GM21360 (cell line): ENCODE data around the gene CMTM7.
A peak's percentile ranks its signal among the peaks of the same experiment; 100 is the strongest.
"Not testable (repeated sequence)": the region's sequence is repeated elsewhere in the genome, so short reads cannot be mapped to it uniquely, and the experiment has no call there.

Experiments
- ATAC-seq: cut with Tn5 transposase; IDR thresholded peaks from one replicate; pipeline ENCODE4 v1.9.1; 2021; ENCODE audit warnings: mild to moderate bottlenecking, moderate library complexity; ENCODE audit not compliant: unreplicated experiment

The CMTM7 gene

DNA sequence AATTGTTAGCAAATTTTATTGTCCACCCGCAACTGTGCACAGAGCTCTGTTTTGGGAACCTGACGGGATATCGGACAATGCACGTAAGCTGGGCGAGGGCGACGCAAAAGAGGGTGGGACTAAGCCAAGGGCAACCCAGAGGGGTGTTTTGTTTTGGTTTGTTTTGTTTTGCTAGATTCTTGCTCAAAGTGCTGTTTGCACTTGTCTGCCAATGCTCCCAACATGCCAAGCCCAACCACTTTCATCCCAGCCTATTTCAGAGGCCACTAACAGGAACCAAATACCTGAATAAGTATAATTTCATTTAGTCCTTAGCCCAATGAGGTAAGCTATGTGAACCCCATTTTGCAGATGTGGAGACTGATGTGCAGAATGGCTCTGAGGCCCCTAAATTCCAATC, 9.7 kb upstream of the CMTM7 start:
- no peak for ATAC-seq

DNA sequence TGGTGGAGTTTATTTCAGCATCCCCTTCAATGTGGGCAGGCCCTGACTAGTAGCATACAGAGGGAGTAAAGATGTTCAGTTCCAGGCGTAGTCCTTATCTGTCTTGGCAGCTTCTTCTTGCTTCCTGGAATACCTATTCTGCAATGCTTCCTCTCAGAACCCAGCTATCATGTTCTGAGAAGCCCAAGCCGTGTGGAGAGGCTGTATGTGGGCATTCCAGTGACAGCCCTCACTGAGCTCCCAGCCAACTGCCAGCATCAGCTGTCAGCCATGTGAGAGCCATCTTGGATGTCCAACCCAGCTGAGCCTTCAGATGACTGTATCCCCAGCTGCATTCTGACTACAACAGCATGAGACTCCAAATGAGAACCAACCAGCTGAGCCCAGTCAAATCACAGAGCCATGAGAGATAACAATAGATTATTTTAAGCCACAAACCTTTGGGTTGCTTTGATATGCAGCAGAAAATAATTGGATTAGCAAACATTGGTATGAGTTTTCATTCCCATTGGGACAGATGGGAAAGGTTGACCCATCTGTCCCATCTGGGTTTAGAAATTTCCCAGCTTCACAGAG, 8.4 kb upstream of the CMTM7 start:
- ATAC-seq: no peak

DNA sequence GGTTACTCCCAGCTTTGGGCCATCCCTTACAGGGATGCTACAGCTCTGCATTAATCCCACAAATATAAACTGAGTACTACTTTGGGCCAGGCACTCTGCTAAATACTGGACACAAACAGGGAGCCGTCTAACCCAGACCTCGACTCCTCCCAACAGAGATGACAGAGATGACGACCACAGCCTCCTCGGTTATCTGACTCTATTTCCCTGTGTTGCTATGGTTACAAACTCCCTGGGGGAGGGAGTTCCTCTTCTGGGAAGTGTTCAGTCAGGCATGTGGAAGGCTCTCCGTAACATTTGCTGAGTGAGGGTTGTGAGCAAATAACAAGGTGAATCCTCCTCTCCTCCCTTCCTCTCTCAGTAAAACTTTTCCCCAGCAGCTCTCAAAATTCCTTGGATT, 6.7 kb upstream of the CMTM7 start:
- ATAC-seq: no peak

DNA sequence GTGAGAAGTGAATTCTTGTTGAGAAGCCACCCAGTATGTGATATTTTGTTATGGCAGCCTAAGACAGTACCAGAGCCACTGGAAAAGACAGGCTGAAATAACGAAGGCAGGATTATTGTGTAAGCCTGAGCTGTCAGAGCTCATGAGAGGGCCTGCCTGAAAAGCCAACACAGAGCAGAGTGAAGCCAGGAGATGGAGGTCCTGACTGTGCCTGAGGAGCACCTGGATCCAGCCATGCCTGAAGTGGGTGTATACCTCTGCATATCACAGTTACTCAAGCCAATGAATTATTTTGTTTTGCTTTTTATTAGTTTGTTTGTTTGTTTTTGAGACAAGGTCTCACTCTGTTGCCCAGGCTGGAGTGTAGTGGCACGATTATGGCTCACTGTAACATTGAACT, 4.1 kb upstream of the CMTM7 start:
- ATAC-seq: no peak

DNA sequence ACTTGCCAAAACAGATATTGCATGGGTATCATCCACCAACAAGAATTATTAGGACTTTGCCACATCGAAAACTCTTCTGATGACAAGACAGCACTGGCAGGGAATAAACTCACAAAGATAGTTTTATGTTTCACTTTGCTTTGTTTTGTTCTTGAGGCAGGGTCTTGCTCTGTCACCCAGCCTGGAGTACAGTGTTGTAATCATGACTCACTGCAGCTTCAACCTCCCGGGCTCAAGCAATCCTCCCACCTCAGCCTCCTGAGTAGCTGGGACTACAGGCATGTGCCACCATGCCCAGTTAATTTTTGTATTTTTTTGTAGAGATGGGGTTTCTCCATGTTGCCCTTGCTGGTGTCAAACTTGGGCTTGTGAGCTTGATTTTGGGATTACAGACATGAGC, 2.1 kb upstream of the CMTM7 start:
- not testable (repeated sequence) for ATAC-seq

DNA sequence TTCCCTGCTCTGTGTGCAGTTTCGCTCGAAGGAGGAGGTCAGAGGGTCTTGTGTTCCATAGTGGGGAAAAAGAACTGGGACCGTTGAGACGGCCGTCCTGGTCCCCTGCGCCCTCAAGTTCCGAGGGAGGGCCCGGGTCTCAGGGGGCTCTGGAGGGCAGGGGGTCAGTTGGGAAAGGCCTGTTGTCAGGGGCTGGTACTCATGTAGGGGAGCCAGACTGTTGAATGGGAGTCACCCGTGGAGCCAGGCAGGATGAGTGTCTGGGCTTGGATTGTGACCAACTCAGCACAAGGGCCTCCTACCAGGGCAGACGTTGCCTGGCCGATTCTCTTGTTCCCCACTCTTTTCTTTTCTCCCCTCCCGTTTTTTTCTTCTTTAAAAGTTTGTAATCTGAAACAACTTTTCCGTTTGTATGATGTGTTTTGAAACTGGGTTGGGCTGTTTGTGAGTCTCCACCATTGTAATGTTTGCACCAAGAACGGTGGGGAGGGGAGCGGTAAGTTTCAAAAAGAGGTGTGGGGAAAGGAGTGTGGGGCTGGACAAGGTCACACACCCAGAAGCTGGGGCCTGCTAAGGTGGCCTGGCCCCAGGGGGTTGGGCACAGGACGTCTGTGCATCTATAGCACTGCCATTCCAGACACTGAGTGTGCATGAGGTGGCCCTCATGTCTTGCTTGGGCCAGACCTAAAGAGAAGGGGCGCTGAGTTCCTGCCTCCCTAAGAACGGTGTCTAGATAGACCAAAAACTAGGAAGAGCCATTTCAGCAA, 1.1 kb downstream of the CMTM7 start:
- ATAC-seq: no peak

DNA sequence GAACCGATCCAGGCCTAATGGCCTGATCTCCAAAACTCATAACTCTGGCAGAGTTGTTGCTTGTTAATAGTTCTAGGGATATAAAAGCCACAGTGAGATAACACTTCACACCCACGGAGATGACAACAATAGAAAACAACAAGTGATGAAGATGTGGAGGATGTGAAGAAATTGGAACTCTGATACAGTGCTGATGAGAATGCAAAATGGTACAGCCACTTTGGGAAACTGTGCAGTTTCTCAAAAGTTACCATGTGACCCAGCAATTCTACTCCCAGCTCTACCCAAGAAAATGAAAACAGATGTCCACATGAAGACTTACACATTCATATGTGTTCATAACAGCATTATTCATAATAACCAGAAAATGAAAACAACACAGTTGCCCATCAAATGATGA, 3.8 kb downstream of the CMTM7 start:
- no peak for ATAC-seq

DNA sequence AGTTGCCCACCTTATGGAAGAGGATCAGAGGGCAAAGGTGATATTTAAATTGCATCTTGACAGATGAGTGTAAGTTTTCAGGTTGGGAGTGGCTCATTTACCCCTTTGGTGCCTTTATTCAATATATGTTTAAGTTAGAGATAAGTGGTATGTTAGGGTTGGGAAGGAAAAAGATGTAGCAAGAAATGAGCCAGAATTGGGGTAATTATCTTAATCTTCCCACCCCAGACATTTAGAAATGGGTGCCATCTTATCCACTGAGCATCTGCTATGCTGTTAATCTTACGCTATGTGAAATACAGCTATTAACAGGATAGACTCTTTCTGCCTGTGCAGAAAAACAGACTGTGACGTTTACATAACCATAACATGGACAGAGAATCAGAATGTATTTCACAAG, 6.3 kb downstream of the CMTM7 start:
- no peak for ATAC-seq

DNA sequence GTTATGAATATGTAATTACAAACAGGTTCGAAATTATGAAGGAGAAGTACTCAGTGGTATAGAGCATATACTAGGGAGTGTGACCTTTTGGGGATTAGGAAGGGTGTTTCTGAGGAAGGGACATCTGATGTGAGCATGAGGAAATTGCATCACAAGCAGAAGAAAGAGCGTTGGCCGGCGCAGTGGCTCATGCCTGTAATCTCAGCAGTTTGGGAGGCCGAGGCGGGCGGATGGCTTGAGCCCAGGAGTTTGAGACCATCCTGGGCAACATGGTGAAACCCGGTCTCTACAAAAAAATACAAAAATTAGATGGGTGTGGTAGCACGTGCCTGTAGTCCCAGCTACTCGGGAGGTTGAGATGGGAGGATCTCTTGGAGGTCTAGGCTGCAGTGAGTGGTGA, 6.9 kb downstream of the CMTM7 start:
- no peak for ATAC-seq

DNA sequence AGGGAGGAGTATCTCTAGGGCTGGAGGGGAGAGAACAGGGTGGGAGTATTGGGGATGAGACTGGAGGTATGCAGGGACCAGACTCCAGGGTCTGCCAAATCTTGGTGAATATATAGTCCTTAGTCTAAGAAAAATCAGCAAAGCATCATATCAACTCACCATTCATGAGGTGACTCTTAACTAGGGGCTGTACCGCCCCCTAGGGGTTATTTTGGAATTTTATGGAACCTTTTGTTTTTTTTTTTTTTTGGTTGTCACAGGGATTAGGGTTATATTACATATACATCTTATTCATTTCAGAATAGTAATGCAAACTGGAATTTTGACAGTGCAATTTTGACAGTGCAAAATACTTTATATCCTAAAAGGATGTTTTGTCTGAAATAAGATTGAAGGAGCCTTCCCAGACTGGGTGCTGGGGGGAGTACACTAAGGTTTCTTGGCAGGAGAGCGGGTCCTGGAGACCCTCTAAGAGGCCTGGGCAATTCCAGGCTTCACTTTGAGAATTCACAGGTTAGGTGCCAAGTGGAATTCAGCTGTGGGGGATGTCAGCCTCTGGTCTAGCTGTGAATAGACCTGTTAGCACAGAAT, 7.5 kb downstream of the CMTM7 start:
- ATAC-seq: no peak

DNA sequence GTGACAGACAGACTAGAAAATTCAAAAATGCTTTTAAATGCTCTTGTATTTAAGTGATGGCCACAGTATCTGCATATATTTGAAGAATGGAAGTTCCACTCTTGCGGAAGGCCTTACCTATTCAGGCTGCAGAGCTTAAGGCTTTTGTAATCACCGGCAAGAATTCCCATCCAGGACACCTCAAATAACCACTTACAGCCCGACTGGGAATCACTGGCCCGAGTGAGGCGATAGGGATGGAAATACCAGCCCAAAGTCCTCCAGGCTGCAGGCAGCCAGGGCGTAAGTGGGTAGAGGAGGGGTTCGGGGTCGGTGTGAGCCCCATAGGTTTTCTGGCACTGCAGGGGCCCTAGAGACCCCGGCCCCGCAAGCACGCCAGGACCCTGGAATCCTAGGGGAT, 9.5 kb downstream of the CMTM7 start:
- no peak for ATAC-seq

DNA sequence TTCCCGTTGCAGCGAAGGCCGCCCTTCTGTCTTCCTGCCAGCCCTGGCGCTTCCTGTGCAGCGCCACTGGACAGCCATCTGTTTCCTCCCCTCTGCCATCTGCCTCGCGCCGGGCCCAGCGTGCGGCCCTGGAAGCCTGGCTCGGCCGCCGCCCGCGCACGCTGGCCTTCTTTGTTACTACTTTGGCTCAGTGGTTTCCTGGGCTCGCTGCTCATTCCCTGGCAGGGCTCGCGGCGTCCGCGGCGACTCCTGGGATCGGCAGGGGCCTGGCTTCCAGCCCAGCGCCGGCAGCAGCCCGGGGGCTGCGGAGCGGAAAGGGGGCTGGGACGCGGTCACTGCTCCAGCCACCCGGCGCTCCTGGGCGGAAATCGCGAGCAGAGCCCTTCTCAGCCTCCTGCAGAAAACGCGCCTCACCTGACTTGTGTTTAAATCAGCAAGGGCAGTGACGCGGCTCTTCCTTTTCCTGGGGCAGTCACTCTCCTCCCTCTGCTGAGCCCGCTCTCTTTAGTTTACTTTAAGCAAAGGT, 10.0 kb downstream of the CMTM7 start:
- peak; percentile 56 for ATAC-seq

DNA sequence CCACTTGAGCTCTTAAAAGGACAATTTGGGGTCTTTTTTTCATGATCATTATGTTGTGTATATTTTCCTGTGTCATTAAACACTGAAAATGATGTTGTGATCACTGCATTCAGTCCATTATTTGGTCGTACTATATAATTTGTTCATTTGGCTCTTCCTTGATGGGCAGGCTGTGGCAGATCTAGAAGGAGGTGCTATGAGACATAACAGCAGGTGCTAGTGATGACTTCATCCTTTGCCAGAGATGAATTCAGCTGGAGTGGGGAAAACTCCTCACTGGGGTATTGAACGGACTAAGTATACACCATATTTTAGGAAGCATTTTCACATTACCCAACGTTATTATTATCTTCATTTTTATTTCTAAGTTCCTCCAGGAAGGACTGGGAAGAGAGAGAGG, 12.0 kb downstream of the CMTM7 start:
- no peak for ATAC-seq

DNA sequence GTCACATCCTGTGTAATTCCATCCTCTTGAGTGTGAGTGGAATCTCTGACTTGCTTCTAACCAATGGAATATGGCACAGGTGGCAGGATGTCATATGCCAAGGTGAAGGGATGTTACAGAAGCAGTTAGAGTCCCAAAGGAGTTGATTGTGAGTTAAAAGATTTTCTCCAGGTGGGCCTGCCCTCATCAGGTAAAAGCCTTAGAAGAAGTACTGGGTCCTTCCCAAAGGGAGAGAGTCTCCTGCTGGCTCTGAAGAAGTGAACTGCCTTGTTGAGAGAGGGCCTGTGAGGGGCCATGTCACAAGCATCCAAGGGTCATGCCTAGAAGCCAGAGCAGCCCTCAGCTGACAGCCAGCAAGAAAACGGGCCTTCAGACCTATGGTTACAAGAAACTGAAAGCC, 13.1 kb downstream of the CMTM7 start:
- no peak for ATAC-seq

DNA sequence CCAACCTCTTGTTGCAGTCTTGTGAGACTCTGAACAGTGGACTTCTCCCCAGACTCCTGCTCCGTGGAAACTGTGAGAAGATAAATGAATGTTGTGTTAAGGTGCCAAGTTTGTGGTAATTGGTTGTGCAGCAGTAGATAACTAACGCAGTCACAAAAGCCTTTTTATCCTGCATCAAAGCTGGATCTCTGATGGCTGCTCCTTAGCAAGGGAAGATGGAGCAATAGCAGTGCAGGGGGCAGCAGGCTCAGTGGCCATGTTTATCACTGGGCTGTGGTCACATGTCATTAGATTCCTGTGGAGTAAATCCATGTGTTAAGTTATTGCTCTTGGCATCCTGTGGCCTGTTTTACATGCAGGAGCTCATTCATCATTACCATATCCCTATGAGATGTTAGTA, 13.5 kb downstream of the CMTM7 start:
- no peak for ATAC-seq

DNA sequence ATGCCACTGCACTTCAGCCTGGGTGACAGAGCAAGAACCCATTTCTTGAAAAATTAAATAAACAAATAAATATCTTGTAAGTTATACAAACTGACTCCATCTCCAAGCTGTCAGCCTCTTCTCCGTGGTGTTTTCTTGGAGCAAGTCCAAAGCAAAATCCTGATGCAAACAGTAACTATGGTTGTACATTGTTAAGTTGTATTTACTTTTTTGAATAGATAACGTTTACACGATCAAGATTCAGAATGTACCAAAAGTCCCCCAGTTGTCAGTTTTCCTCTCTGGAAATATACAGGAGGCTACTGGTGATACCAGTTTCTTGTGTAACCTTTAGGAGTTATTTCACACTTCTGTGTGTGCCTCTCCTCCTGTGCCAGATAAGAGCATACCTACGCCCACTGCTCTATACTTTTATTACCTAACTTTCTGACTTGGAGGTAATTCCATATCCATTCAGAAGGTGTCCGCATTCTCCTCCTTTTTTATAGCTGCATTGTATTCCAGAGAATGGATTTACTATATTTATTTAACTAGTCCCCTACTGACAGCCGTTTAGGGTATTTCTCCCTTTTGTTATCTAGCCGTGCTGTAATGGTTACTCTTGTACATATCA, 14.2 kb downstream of the CMTM7 start:
- ATAC-seq: no peak

DNA sequence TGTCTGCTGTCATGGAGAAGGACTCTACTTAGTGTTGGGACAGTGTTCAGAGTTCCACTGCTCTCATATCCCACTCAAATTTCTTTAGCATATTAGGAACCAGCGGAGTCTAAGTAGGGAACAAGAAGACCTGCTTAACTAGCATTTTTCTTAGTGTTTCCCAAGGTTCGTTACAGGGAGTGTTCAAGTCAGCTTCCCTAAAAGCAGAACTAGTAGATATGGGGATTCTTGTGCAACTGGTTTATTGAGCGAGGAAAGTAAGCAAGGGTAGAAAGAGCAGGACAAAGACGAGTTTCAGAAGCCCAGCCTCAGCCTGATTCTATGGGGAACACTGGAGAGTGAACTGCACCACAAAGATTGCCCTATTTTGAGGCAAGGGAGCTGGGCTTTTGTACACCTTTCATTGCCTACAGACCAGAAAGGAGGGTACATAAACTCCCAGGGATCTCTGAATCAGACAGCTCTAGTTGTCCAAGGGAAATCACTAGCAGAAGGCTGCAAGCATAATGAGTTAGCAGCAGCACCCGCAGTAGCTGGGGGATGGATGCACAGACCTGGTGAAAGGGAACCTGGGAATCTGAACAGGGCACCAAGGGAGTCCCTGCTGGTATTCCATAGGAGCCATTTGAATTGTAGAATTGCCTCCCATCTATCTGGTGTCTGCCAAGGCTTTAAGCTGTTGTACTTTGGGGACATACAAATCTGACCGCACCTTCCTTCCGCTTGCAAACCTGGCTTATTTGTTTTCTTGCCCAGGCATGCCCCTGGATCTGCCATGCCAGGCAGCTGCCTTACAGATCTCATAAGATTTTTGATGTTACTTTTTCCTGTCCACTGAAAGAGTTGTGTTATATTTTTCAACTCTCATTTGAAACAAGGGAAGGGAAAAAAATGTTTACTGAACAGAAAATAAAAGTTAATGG, 15.1 kb downstream of the CMTM7 start:
- no peak for ATAC-seq

DNA sequence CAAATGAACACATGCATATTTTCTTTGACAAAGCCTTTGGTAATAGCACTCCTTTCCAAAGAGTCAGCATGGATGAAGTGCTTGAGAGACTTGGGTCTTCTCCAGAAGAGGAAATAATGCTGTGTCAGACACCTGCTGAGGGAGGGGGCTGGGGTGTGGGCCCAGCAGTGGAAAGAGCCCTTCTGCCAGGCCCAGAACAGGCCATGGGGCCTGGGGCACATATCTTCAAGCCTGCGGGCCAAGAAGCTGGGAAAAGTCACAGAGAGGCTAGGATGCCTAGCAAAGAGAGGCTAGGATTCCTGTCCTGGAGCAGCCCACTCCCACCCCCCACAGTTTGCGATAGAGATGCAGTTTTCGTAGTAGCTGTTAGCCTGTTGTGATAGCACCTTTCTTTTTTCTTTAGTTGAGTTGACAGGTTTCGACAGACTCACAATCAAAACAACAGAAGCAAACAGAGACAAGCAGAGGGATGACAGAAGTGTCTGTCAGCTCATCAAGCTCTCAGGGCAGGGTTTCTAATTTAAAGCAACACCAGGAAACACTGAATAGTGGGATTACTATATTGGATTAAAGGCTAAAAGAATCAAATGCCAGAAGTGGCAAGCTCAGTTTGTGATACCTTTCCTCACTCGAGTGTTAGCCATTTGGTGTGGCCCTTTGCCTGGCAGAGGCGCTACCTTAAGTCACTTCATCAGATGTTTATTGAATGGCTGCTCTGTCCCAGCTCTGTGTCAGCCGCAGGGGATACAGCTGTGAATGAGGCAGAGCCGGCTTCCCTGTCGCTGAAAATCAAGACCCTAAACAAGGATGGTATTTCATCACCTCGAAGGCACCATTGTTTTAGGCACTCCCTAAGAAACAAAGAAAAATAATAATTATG, 19.0 kb downstream of the CMTM7 start:
- ATAC-seq: no peak

DNA sequence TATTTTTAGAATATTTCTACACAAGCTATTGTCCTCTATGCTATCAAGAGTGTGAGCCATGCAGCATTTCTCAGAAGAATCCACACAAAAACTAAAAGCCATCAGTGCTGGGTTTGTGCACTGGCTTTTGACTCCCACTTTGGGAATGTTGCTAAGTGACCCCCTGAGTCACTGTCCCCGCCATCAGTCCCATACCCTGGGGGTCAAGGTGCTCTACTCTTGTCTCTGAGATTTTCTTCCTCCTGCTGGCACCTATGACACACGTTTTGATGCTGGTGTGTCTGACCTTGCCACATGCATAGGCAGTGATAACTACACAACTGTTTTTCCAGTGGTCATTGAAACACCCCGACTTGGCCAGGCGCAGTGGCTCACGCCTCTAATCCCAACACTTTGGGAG, 19.8 kb downstream of the CMTM7 start:
- ATAC-seq: no peak

DNA sequence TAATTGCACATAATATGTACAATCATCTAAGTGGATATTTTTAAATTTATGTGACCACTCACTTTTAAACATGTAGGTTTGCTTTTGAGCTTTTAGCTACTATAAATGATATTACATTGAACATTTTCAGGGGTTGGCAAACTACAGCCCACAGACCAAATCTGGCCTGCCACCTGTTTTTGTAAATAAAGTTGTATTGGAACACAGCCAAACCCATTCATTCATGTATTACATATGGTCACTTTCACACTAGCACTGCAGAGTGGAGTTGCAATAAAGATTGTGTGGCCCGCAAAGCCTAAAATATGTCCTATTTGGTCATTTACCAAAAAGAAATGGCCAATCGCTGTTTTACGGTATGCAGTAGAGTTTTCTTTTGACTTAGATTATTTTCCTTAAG, 21.2 kb downstream of the CMTM7 start:
- no peak for ATAC-seq
